LNCAP (cell line): Measurements from ENCODE around the gene EXOC1L.

Experiments
- TF ChIP-seq, protein P1 (sequence below): fragments of 450-650 bp; IDR thresholded peaks from 2 replicates; pipeline ENCODE4 v1.5.1; 2017; ENCODE audit warnings: mild to moderate bottlenecking

Gene EXOC1L, protein sequence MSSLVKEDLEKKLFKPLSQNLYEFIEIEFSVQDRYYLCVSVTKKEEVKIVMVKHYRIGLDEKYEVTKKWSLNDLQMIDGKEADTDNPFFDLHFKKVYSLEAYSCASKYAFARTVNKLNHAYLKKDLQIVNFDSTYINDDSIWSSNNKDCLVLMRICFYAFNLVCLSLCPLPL

DNA sequence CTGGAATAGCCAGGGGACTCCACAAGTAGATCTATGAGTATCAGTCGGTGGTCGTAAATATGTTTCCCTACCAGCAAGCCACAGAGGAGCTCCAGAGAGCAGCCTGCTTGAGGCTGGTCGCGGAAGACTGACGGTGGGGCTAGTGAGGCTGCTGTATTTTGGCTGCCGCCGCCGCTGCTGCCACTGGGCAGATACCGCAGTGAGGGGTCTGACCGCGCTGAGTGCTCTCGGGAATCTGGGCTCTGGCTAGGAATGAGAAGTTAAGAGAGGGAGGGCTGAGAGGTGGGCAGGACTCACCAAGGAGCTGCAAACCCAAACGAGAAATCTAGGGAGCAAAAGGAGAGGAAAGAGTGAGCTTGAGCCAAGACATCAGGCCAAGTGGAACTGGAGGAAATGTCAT, at the start of gene EXOC1L:
TSS of gene EXOC1L (plus strand) at position 157 of the 400 bp plus-strand sequence. CDS start at position 394, 237 bp downstream.
- TF ChIP-seq, protein P1, sequence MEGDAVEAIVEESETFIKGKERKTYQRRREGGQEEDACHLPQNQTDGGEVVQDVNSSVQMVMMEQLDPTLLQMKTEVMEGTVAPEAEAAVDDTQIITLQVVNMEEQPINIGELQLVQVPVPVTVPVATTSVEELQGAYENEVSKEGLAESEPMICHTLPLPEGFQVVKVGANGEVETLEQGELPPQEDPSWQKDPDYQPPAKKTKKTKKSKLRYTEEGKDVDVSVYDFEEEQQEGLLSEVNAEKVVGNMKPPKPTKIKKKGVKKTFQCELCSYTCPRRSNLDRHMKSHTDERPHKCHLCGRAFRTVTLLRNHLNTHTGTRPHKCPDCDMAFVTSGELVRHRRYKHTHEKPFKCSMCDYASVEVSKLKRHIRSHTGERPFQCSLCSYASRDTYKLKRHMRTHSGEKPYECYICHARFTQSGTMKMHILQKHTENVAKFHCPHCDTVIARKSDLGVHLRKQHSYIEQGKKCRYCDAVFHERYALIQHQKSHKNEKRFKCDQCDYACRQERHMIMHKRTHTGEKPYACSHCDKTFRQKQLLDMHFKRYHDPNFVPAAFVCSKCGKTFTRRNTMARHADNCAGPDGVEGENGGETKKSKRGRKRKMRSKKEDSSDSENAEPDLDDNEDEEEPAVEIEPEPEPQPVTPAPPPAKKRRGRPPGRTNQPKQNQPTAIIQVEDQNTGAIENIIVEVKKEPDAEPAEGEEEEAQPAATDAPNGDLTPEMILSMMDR = no peak

DNA sequence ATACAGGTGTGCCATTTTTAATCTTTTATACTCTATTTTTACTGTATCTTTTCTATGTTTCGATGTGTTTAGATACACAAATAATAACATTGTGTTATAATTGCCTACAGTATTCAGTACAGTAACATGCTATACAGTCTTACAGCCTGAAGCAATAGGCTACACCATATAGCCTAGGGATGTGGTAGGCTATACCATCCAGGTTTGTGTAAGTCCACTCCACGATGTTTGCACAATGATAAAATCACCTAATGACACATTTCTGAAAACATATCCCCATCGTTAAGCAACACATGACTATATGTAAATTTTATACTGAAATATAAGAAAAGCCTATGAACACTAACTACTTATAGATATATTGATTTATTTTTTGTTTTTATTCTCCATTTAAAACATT, 48.9 kb upstream of the EXOC1L start:
- TF ChIP-seq, protein P1 = no peak

DNA sequence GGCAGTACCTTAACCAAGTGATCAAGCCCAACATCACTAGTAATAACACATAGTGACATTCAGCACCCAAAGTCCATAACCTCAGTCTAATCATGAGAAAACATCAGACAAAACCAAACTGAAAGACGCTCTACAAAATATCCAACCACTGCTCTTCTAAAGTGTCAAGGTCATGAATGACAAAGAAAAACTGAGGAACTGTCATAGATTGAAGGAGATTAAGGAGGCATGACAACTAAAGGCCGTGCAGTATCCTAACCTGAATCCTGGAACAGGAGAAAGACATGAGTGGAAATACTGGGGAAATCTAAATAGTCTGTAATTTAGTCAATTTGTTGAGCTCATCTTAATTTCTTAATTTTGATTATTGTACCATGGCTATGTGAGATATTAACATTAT, 38.2 kb upstream of the EXOC1L start:
- TF ChIP-seq, protein P1 = no peak

DNA sequence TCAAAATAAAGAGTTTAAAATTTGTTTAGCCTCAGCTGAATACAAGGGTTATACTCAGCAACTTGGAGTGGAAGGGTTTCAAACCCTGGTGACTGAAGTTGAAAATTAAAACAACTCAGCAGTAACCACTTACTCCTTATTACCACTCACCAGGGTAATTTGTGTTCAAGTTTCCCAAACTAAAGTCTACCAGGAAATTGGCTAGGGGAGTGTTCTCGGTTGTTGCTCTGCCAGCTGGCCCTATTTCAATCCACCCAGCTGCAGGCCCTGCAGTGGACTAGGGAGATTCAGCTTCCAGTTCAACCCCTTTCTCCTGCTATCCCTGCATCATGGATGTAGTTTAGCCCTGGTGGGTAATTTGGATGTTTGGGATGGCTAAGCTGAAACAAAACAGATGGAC, 37.8 kb upstream of the EXOC1L start:
- TF ChIP-seq, protein P1 = no peak

DNA sequence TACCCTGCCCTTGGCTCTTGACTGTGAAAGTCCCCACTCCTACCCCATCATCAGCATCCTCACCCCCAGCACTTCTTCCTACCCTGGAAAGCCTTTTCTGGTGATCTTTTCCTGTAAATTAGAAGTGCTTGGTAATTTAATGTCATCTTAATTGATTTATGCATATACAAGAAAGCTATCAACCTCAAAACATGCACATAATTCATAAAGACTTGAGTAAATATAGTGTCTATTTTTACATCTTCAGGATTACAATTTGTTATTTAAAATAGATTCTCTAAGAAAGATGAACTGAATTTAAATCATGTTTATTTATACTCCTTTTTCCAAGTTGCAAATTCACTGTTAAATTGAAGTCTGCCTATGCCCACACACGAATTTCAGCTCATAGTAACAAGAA, 36.0 kb upstream of the EXOC1L start:
- TF ChIP-seq, protein P1 = no peak

DNA sequence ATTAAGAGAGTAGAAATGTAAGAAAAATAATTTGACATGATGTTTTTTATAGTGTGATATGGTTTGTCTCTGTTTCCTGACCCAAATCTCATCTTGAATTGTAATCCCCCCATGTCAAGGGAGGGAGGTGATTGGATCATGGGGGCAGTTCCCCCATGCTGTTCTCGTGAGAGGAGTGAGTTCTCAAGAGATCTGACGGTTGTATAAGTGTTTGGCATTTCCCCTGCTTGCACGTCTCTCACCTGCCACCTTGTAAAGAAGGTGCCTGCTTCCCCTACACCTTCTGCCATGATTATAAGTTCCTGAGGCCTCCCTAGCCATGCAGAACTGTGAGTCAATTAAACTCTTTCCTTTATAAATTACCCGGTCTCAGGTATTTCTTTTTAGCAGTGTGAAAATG, 34.8 kb upstream of the EXOC1L start:
- TF ChIP-seq, protein P1 = no peak

DNA sequence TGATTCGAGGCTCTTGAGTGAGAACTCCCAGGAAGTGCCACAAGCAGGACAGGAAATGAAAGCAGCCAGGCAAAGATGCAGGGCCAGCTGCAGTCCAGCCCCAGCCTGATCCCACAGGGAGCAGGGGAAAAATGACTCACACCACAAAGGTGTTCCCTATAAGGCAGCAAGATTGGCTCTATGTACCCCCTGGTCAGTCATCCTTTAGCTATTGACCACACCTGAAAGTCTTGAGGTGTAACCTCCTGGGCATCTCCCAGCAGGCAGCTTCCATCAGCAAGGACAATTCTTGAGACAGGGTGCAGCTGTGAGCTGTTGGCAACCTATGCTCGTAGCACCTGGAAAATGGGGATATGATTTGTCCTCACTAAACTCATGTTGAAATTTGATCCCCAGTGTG, 27.9 kb upstream of the EXOC1L start:
- TF ChIP-seq, protein P1 = no peak

DNA sequence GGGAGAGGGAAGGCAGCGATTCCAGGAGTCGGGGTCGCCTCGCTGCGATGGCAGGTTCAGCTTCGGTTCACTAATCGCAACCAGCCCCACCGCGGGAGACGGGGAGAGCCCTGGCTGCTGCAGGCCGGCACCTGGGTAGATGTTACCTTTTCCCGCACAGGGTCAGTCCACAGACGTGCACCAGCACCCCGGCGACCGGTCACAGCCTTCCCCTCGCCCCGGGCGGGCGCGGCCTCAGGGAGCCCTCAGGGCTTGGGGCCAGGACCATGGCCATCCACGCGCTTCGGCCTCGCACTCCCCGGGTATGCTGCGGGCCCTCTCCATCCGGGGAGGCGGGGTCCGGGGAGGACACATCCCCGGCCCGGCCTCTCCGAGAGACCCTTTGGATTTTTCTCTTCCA, 26.1 kb upstream of the EXOC1L start:
- TF ChIP-seq, protein P1 = no peak
